ENCODE data around the gene ZDHHC14.

ZDHHC14 gene

GRCh38 chr6:157668713-157669112 is 287.7 kb downstream of the ZDHHC14 start:
- TF ChIP-seq, protein P1, sequence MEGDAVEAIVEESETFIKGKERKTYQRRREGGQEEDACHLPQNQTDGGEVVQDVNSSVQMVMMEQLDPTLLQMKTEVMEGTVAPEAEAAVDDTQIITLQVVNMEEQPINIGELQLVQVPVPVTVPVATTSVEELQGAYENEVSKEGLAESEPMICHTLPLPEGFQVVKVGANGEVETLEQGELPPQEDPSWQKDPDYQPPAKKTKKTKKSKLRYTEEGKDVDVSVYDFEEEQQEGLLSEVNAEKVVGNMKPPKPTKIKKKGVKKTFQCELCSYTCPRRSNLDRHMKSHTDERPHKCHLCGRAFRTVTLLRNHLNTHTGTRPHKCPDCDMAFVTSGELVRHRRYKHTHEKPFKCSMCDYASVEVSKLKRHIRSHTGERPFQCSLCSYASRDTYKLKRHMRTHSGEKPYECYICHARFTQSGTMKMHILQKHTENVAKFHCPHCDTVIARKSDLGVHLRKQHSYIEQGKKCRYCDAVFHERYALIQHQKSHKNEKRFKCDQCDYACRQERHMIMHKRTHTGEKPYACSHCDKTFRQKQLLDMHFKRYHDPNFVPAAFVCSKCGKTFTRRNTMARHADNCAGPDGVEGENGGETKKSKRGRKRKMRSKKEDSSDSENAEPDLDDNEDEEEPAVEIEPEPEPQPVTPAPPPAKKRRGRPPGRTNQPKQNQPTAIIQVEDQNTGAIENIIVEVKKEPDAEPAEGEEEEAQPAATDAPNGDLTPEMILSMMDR (IDR thresholded peaks at IDR 0.05; ENCODE audit: control insufficient read depth, extremely low read depth, insufficient read depth) = no peak
- DNase-seq (ENCODE audit: low read depth) = no peak
- H3K4me3 ChIP-seq (ENCODE audit: low read depth, low read length) = no peak overlapping the region

GRCh38 chr6:157669323-157669722 is 288.3 kb downstream of the ZDHHC14 start:
- H3K4me3 ChIP-seq (ENCODE audit: low read depth, low read length) = no peak overlapping the region
- DNase-seq (ENCODE audit: low read depth) = no peak
- TF ChIP-seq, protein P1 (IDR thresholded peaks at IDR 0.05; ENCODE audit: control insufficient read depth, extremely low read depth, insufficient read depth) = no peak

GRCh38 chr6:157669747-157670216 is 288.8 kb downstream of the ZDHHC14 start:
- TF ChIP-seq, protein P1 (IDR thresholded peaks at IDR 0.05; ENCODE audit: control insufficient read depth, extremely low read depth, insufficient read depth) = no peak
- no peak for DNase-seq (ENCODE audit: low read depth)
- H3K4me3 ChIP-seq (ENCODE audit: low read depth, low read length) = no peak overlapping the region

- no peak for DNase-seq (ENCODE audit: low read depth)
- TF ChIP-seq, protein P1 (IDR thresholded peaks at IDR 0.05; ENCODE audit: control insufficient read depth, extremely low read depth, insufficient read depth) = no peak
- H3K4me3 ChIP-seq (ENCODE audit: low read depth, low read length) = no peak overlapping the region
These were observed 289.6 kb downstream of the ZDHHC14 start for GRCh38 chr6:157670466-157671186.

DNA sequence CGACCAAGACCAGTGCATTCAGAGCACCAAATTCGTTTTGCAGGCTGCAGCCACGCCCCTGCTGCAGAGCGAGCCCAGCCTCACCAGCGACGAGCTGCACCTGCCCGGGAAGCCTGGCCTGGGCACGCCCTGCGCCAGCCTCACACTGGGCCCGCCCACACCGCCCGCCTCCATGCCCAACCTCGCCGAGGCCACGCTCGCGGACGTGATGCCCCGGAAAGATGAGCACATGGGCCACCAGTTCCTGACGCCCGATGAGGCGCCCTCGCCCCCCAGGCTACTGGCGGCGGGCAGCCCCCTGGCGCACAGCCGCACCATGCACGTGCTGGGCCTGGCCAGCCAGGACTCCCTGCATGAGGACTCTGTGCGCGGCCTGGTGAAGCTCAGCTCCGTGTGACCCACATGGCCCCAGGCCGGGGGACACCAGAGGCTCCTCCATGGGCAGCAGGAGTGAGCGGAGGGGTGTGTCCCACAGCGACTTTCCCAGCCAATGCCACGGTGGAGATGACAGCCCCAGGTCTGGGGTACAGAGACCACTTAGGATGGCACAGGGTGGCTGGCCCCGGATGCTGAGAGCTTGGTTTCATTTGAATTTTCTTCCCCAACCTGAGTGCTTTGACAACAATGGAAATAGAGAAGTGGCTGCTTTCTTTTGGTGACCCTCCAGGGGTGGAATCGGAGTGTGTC is 291.9 kb downstream of the ZDHHC14 start:
- TF ChIP-seq, protein P1 (IDR thresholded peaks at IDR 0.05; ENCODE audit: control insufficient read depth, extremely low read depth, insufficient read depth) = no peak
- no peak for DNase-seq (ENCODE audit: low read depth)
- H3K4me3 ChIP-seq (ENCODE audit: low read depth, low read length) = no peak overlapping the region

DNA sequence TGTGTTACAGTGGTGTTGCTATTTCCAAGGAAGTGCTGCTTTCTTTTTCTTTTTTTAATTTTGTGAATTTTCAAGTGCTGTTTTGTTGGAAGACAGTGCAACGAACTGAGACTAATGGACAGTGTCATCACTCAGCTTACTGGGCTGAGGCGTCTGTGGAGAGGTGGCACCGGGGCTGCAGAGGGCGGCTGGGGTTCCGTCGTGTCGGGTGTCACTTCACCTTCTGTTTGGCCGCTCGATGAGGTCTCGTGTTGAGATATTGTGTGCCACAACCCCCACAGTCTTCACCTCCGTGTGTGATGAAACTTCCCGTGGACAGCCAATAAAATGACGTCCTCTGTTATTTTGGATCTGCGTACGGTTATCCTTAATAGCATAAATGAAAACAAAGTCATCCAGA is 292.6 kb downstream of the ZDHHC14 start:
- no peak overlapping the region for H3K4me3 ChIP-seq (ENCODE audit: low read depth, low read length)
- TF ChIP-seq, protein P1 (IDR thresholded peaks at IDR 0.05; ENCODE audit: control insufficient read depth, extremely low read depth, insufficient read depth) = no peak
- DNase-seq (ENCODE audit: low read depth) = no peak
